ENCODE measurements around the gene ELP5.

The ELP5 gene

DNA sequence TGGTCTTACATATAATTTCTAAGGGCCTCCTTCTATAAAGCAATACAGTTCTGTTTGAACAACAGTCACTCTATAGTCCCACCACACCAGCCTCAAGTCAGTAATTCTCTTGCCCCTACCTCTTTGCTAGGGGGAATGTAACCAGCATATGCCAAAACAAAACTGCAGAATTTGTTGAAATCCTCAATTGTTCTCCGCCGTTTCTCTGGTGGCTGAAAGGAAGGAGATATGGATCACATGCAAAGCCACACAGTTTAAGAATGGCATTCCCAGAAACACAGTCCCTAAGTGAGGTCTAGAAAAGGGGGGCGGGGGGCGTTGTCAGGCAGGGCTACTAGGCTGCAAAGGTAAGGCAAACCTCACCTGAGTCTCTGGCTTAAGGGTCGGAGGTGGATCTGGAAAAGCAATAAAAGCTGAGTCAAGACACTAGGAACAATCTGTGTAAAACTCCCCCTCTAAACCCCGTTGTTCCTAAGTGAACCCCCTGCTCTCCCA, 14.7 kb upstream of the ELP5 start:
- peaks cover 38% of the 10 kb centered on the region for H3K36me3 ChIP-seq (replicated peaks)
- in situ Hi-C loops (cut with HindIII; ENCODE audit: low pct_ligation_motif_present, low sequenced_read_pairs) = no loop called here
- no peaks in the 10 kb centered on the region for H3K27me3 ChIP-seq (replicated peaks)
- no peak for DNase-seq
- H3K27ac ChIP-seq = peak overlapping the region; percentile 78
- H3K4me3 ChIP-seq (ENCODE audit: low read depth, low read length) = peak overlapping the region; percentile 94
- TF ChIP-seq, protein P1, sequence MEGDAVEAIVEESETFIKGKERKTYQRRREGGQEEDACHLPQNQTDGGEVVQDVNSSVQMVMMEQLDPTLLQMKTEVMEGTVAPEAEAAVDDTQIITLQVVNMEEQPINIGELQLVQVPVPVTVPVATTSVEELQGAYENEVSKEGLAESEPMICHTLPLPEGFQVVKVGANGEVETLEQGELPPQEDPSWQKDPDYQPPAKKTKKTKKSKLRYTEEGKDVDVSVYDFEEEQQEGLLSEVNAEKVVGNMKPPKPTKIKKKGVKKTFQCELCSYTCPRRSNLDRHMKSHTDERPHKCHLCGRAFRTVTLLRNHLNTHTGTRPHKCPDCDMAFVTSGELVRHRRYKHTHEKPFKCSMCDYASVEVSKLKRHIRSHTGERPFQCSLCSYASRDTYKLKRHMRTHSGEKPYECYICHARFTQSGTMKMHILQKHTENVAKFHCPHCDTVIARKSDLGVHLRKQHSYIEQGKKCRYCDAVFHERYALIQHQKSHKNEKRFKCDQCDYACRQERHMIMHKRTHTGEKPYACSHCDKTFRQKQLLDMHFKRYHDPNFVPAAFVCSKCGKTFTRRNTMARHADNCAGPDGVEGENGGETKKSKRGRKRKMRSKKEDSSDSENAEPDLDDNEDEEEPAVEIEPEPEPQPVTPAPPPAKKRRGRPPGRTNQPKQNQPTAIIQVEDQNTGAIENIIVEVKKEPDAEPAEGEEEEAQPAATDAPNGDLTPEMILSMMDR (IDR thresholded peaks at IDR 0.05; ENCODE audit: low read depth, low read length, missing control alignments) = no peak

DNA sequence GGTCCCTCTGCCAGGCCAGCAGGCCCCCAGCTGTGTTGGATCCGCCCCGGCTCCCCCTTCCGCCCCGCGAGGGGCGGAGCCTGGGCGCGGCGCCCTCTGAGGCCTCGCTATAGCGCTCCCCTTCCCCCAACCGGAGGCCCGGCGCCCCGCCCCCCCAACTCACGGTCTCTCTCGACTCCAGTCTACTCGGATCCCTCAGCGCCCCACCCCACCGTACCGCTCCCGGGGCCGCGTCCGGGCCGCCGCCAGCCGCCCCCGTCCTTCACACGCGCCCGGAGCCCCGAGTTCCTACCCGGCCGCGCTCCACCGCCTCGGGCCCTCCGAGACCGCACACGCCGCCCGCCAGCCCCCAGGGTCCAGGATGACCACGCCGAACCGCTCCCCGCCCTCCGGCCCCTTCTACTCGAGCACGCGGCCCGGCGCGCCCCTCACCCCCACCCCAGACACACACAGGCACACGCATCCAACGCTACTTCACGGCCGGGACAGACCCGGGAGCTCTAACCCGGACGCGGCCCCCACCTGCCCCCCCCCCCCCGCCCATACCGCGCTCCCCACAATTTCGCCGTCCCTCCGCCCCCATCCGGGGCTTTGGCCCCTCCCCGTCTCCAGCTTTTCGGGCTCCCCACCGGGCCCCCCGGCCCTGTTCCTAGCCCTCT, 14.1 kb upstream of the ELP5 start:
- H3K4me3 ChIP-seq (ENCODE audit: low read depth, low read length) = peak overlapping the region; percentile 94
- peaks cover 38% of the 10 kb centered on the region for H3K36me3 ChIP-seq (replicated peaks)
- peak; percentile 50 for DNase-seq
- in situ Hi-C loops (cut with HindIII; ENCODE audit: low pct_ligation_motif_present, low sequenced_read_pairs) = no loop called here
- no peaks in the 10 kb centered on the region for H3K27me3 ChIP-seq (replicated peaks)
- TF ChIP-seq, protein P1 (IDR thresholded peaks at IDR 0.05; ENCODE audit: low read depth, low read length, missing control alignments) = no peak
- peak overlapping the region; percentile 78 for H3K27ac ChIP-seq

DNA sequence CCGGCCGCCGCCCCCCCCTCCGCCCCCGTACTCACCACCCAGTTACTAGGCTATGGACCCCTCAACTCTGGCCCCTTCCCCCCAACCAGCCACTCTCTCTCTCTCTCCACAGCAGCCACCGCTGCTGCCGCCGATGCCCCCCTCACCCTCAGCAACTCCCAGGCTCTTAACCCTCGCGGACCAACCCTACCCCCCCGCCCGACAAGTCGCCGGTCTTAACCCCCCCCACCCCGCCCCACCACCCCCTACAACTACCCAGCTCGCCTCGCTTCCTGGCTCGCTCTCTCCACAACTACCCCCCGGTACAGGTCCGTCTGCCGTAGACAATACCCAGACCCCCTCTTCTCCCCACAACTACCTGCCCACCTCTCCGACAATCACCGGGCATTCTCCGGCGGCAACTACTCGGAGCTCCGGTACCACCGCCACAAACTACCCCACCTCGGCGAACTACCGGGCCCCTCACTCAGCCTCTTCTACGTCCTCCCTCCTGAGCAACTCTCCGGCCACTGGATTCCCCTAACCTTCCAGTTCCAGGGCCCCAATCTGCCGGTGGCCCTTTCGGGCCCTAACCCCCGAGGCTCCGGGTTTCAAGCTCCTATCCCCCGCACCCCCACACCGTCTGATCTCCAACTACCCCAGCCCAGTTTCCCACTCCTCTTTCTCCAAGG, 13.5 kb upstream of the ELP5 start:
- peak overlapping the region; percentile 94 for H3K4me3 ChIP-seq (ENCODE audit: low read depth, low read length)
- H3K27ac ChIP-seq = peak overlapping the region; percentile 51
- TF ChIP-seq, protein P1 (IDR thresholded peaks at IDR 0.05; ENCODE audit: low read depth, low read length, missing control alignments) = no peak
- no peaks in the 10 kb centered on the region for H3K27me3 ChIP-seq (replicated peaks)
- in situ Hi-C loops (cut with HindIII; ENCODE audit: low pct_ligation_motif_present, low sequenced_read_pairs) = no loop called here
- H3K36me3 ChIP-seq (replicated peaks) = peaks cover 41% of the 10 kb centered on the region
- no peak for DNase-seq

DNA sequence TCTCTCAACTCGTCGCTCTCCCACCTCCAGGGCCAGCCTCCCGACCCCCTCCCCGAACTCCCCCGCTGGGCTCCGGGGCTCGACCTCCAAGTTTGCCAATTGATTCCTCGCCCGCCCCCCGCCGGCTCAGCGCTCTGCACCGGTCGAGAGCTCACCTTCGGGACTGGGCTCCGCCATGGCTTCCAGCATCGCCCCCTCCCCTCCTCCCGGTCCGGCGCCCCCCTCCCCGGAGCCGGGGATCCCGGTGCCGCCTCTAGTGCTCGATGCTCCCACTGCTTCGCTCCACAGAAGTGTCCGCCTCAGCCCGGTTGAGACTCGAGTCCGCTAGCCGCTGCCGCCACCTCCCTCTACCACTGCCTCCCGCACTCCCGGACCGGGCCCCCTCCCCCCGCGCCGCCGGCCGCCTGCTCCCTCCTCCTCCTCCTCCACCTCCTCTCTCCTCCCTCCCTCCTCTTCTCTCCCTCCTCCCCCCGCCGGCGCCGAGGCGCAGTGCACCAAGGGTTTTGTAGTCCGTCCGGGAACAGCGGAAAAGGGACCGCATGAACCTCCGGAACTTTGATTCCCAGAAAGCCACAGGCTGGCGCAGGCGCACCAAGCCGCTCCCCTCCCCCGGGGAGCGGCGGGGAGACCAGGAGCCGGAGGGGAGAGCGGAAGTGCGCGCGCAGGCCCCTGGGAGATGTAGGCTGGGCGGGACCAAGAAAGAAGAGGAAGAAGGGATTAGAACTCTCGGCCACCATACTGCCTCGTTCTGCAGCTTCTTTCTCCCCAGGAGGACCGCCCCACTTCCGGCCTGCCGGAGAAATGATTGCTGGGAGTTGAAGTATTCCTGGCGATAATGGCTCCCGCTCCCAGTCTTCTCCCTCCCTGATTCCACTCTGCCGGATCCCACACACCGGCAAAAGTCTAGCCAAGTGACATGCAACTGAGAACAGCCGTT, 12.7 kb upstream of the ELP5 start, which contains the start of gene PHF23:
Gene PHF23, minus strand, starts transcription at position 367 of the 937 bp plus-strand sequence. Its CDS starts 178 bp downstream, at position 189.
- in situ Hi-C loops (cut with HindIII; ENCODE audit: low pct_ligation_motif_present, low sequenced_read_pairs) = no loop called here
- TF ChIP-seq, protein P1 (IDR thresholded peaks at IDR 0.05; ENCODE audit: low read depth, low read length, missing control alignments) = no peak
- Histone ChIP-seq H3K4me3 (ENCODE audit: low read depth, low read length) (peak within 1 kb of the TSS; percentile 96), H3K36me3 (replicated peaks) (peaks cover 49% of the 10 kb centered on the region), H3K27me3 (replicated peaks) (no peaks in the 10 kb centered on the region), H3K27ac (peak within 1 kb of the TSS; percentile 51)
- peak; percentile 98 for DNase-seq

DNA sequence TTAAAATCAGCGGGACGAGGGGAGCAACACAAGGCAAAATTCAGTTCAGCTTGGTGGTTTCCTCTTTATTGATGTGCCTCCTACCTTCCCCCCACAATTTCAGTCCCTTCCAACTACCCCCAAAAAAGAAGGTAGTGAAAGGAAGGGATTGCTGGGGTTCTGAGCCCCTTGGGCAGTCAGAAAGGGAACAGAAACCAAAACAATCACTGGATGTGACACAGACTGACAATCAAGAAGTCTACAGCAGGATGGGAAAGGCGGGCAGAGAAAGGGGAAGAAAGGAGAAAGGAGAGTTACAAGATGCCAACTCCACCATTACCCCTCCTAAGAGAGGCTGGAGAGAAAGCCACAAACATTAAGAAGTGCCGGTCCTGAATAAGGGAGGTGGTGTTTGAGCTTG, 11.6 kb upstream of the ELP5 start:
- peaks cover 48% of the 10 kb centered on the region for H3K36me3 ChIP-seq (replicated peaks)
- in situ Hi-C loops (cut with HindIII; ENCODE audit: low pct_ligation_motif_present, low sequenced_read_pairs) = no loop called here
- H3K27me3 ChIP-seq (replicated peaks) = no peaks in the 10 kb centered on the region
- no peak for DNase-seq
- H3K4me3 ChIP-seq (ENCODE audit: low read depth, low read length) = peak overlapping the region; percentile 96
- no peak overlapping the region for H3K27ac ChIP-seq
- TF ChIP-seq, protein P1 (IDR thresholded peaks at IDR 0.05; ENCODE audit: low read depth, low read length, missing control alignments) = no peak

All from brain microvascular endothelial cell (primary cell).